Uterus (tissue), 4 donors: ENCODE data around the gene IL1F10. TPM values are rescaled to one million over a fixed set of nuclear protein-coding genes. Genes with fewer than 3 reads are reported as not detected.

Source experiments
- DNase-seq, 2 donors: peaks; one replicate each; pipeline ENCODE4 v3.0.0-alpha.2; 2019 to 2020
- H3K27ac ChIP-seq, 2 donors: fragments of 200-600 bp; sonication (generic); 1 replicate in 1 of 2; 2 replicates in 1 of 2; pipeline ENCODE4 v1.5.1; 2016 to 2018
- H3K27me3 ChIP-seq, 2 donors: fragments of 200-600 bp; sonication (generic); one replicate each; pipeline ENCODE4 v1.5.1; 2018 to 2019; ENCODE audit warnings: control low read depth in 1 of 2
- H3K36me3 ChIP-seq, 2 donors: fragments of 200-600 bp; sonication (generic); one replicate each; pipeline ENCODE4 v1.5.1; 2019; ENCODE audit warnings: control low read depth in 1 of 2
- H3K4me1 ChIP-seq, 2 donors: fragments of 200-600 bp; sonication (generic); one replicate each; pipeline ENCODE4 v1.5.1; 2018 to 2019; ENCODE audit warnings: control low read depth in 1 of 2
- H3K4me3 ChIP-seq, 2 donors: fragments of 200-600 bp; sonication (generic); 1 replicate in 1 of 2; 2 replicates in 1 of 2; pipeline ENCODE4 v1.5.1; 2018 to 2019; ENCODE audit warnings: mild to moderate bottlenecking in 1 of 2
- H3K9me3 ChIP-seq, 2 donors: fragments of 200-600 bp; sonication (generic); one replicate each; pipeline ENCODE4 v1.5.1; 2019; ENCODE audit warnings: control low read depth in 1 of 2
- POLR2A ChIP-seq, 2 donors: fragments of 450-650 bp; IDR thresholded peaks; one replicate each; pipeline ENCODE4 v1.6.1; 2016; ENCODE audit warnings: antibody characterized with exemption in 2 of 2, mild to moderate bottlenecking in 1 of 2, moderate library complexity in 1 of 2
- intact Hi-C: fragments of 100-400 bp; cut with DNase I; formaldehyde crosslinking; loops from one replicate; pipeline ENCODE4 v1.15.1; 2023; ENCODE audit warnings: low total_unique reads
- total RNA-seq, 4 donors: library from RNA; depleted of rRNA in 3 of 4; stranded (reverse); fragments of >200 nt in 3 of 4; gene quantifications; one replicate each; pipeline versions ENCODE4 v1.1.0 to v1.2.4, GENCODE V29; 2014 to 2023
- TF ChIP-seq, protein P1 (sequence below), 4 experiments: fragments of 200-600 bp in 2 of 4; fragments of 450-650 bp in 2 of 4; sonication (generic) in 2 of 4; IDR thresholded peaks; one replicate each; pipeline ENCODE4 v1.5.1; 2016 to 2019; ENCODE audit warnings: antibody characterized with exemption in 4 of 4, mild to moderate bottlenecking in 2 of 4, moderate library complexity in 1 of 4
- donor health status: DM: yes; HTN: yes; CAD: no.

Gene IL1F10
- total RNA-seq, 4 donors from 2014 or later = not detected

DNA sequence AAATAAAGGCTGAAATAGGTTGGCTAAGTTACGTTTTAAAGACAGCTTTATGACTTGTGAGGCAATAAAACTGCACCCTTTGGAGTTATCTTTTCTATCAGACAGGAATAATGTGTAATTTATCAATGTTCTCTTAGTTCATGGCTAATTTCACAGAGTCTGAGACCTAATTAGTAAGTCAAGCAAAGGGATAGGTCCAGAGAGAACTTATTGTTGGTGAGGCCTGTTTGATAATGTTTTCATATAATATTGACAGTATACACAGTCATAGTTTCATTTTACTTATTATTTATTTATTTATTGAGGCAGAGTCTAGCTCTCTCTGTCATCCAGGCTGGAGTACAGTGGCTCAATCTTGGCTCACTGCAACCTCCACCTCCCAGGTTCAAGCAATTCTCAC is 10.7 kb upstream of the IL1F10 start:
- no peaks in the 10 kb centered on the region for H3K36me3 ChIP-seq
- intact Hi-C loops = no loop called here
- no peaks in the 10 kb centered on the region for H3K27me3 ChIP-seq
- DNase-seq = no peak
- no peak overlapping the region for H3K27ac ChIP-seq
- TF ChIP-seq, protein P1, sequence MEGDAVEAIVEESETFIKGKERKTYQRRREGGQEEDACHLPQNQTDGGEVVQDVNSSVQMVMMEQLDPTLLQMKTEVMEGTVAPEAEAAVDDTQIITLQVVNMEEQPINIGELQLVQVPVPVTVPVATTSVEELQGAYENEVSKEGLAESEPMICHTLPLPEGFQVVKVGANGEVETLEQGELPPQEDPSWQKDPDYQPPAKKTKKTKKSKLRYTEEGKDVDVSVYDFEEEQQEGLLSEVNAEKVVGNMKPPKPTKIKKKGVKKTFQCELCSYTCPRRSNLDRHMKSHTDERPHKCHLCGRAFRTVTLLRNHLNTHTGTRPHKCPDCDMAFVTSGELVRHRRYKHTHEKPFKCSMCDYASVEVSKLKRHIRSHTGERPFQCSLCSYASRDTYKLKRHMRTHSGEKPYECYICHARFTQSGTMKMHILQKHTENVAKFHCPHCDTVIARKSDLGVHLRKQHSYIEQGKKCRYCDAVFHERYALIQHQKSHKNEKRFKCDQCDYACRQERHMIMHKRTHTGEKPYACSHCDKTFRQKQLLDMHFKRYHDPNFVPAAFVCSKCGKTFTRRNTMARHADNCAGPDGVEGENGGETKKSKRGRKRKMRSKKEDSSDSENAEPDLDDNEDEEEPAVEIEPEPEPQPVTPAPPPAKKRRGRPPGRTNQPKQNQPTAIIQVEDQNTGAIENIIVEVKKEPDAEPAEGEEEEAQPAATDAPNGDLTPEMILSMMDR (IDR thresholded peaks at IDR 0.05) = no peak
- TF ChIP-seq POLR2A (IDR thresholded peaks at IDR 0.05) = no peak
- H3K4me3 ChIP-seq = no peak overlapping the region
- no peaks in the 10 kb centered on the region for H3K9me3 ChIP-seq
- H3K4me1 ChIP-seq = no peaks in the 10 kb centered on the region

DNA sequence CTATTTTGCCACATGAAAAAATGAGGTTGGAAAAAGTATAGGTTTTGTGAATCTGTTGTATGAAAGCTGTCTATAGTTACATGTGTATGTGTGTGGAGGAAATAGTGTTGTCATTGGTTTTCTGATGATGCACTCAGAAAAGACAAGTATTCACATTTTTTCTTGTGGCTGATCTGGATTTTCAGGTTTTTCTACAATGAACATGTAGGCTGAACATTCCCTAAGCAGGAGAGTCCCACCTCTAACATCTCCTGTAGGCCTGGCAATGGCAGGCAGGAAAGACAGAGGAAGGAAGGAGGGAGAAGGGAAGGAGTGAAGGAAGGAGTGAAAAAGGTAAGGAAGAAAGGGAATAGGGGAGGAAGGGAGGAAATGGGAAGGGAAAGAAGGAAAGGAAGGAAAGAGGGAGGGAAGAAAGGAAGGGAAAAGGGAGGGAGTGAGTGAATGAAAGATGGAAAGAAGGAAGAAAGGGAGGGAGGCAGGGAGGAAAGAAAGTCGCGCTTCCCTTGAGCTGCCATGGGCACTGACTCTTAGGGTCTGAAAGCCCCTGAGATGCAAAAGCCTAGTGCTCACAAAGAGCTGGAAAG is 9.3 kb upstream of the IL1F10 start:
- TF ChIP-seq, protein P1 (IDR thresholded peaks at IDR 0.05) = no peak
- no peak for TF ChIP-seq POLR2A (IDR thresholded peaks at IDR 0.05)
- H3K4me1 ChIP-seq = no peaks in the 10 kb centered on the region
- H3K36me3 ChIP-seq = no peaks in the 10 kb centered on the region
- H3K9me3 ChIP-seq = no peaks in the 10 kb centered on the region
- DNase-seq = no peak
- no peak overlapping the region for H3K27ac ChIP-seq
- intact Hi-C loops = no loop called here
- H3K4me3 ChIP-seq = no peak overlapping the region
- H3K27me3 ChIP-seq = no peaks in the 10 kb centered on the region

DNA sequence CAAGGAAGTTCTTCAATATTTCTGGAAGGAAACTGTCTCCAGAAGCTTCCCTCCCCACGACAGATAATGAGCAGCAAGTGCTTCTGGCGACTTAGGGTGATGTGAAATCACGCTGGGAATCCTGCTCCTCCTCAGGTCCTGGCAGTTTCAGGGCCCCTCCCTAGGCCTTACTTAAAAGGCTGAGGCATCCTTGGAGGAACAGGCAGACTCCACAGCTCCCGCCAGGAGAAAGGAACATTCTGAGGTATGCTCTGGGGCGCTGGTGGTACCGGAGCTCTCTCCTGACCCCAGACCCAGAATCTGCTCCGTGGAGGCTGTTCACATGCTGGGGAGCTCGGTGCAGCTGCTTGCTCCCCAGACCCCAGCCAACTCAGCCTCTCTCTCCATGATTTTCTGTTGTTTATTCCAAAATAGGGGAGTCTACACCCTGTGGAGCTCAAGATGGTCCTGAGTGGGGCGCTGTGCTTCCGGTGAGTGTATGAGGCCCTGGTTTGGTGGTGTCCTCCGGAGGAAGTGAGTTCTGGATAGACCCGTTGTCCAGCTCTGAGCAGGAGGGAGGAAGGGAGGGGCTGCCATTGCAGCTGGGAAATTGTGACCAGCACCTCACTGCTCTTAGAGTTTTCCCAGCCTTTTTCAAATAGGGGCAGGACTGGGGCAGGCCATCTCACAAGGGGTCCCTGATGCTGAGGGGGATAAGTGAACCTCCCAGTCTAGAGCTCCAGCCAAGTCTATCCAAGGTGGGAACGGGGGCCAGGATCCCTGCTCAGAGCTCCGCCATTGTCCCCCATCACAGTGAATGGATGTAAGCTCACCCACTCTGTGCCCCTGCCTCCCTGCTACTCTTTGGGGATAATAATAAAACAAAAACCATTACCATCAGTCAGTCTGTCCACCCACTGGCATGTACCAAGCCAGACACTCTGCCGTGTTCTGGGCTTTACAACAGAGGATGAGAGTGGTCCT is 8.5 kb upstream of the IL1F10 start, which contains the start of gene IL36RN:
IL36RN (plus strand) TSS at position 201 of the 963 bp plus-strand sequence; CDS start at position 442, 241 bp downstream.
- no peak within 1 kb of the TSS for H3K4me3 ChIP-seq
- DNase-seq = no peak
- H3K27ac ChIP-seq = no peak within 1 kb of the TSS
- no peaks in the 10 kb centered on the region for H3K9me3 ChIP-seq
- no peaks in the 10 kb centered on the region for H3K36me3 ChIP-seq
- intact Hi-C loops = no loop called here
- no peaks in the 10 kb centered on the region for H3K4me1 ChIP-seq
- TF ChIP-seq, protein P1 (IDR thresholded peaks at IDR 0.05) = no peak
- no peak for TF ChIP-seq POLR2A (IDR thresholded peaks at IDR 0.05)
- no peaks in the 10 kb centered on the region for H3K27me3 ChIP-seq

DNA sequence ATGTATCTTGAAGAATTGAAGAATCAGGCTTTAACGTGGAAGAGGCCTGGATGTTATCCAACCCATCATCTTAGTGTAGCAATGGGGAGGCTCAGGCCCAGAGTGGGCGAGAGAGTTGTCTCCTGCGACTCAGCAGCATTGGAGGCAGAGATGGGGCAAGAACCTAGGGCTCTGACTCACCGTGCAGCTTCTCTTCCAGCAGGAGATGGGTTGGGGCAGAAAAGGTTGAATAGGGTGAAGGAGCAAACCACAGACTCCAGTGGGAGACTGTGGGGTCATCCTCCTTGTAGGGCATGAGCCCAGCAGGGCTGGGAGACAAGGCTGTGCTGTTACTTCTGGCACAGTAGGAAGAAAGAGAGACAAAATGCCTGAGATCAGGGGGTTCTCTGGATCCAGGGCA is 7.4 kb upstream of the IL1F10 start:
- Histone ChIP-seq H3K27ac (no peak overlapping the region), H3K4me1 (no peaks in the 10 kb centered on the region), H3K4me3 (no peak overlapping the region), H3K27me3 (no peaks in the 10 kb centered on the region), H3K36me3 (no peaks in the 10 kb centered on the region), H3K9me3 (no peaks in the 10 kb centered on the region)
- TF ChIP-seq, protein P1 (IDR thresholded peaks at IDR 0.05) = no peak
- TF ChIP-seq POLR2A (IDR thresholded peaks at IDR 0.05) = no peak
- intact Hi-C loops = no loop called here
- DNase-seq = no peak

DNA sequence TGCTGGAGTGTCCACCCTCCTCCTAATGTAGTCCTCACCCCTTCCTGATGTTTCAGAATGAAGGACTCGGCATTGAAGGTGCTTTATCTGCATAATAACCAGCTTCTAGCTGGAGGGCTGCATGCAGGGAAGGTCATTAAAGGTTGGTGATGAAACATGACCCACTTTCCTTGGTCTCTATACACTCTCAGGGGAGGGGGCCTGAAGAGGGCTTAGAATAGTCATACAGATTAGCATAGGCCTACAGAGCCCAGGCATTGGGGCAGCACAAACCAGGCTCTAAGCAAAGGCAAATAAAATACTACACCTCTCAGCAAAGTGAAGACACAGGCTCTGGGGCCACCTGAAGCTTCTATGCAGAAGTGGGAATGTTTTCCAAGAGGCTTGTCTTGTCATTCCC is 7.0 kb upstream of the IL1F10 start:
- Histone ChIP-seq H3K27ac (no peak overlapping the region), H3K9me3 (no peaks in the 10 kb centered on the region), H3K36me3 (no peaks in the 10 kb centered on the region), H3K4me3 (no peak overlapping the region), H3K27me3 (no peaks in the 10 kb centered on the region), H3K4me1 (no peaks in the 10 kb centered on the region)
- TF ChIP-seq, protein P1 (IDR thresholded peaks at IDR 0.05) = no peak
- no peak for TF ChIP-seq POLR2A (IDR thresholded peaks at IDR 0.05)
- intact Hi-C loops = no loop called here
- DNase-seq = no peak
